H9 (cell line): ENCODE data around the gene ADAMTSL3. TPM values are rescaled to one million over a fixed set of nuclear protein-coding genes. Genes with fewer than 3 reads are reported as not detected.

Experiments used
- DNase-seq: peaks from one replicate; pipeline ENCODE4 v3.0.0-alpha.2; 2017
- H2AFZ ChIP-seq: one replicate; pipeline ENCODE4 v1.6.1; 2013; ENCODE audit warnings: mild to moderate bottlenecking, low read length, control low read depth, moderate library complexity
- H2AK5ac ChIP-seq: 2 replicates; pipeline ENCODE4 v1.6.1; 2013; ENCODE audit warnings: low read length, control low read depth, mixed read lengths; ENCODE audit not compliant: insufficient read length
- H2BK120ac ChIP-seq: one replicate; pipeline ENCODE4 v1.6.1; 2013; ENCODE audit warnings: low read depth, mild to moderate bottlenecking, low read length, control low read depth, inconsistent platforms; ENCODE audit not compliant: poor library complexity, severe bottlenecking
- H2BK12ac ChIP-seq: 2 replicates; pipeline ENCODE4 v1.6.1; 2013; ENCODE audit warnings: low read length, control low read depth, mixed read lengths, low read depth; ENCODE audit not compliant: insufficient read length
- H2BK15ac ChIP-seq: 2 replicates; pipeline ENCODE4 v1.6.1; 2013; ENCODE audit warnings: low read depth, low read length, control low read depth
- H2BK20ac ChIP-seq: one replicate; pipeline ENCODE4 v1.6.1; 2013; ENCODE audit warnings: low read depth, mild to moderate bottlenecking, low read length, control low read depth, inconsistent platforms; ENCODE audit not compliant: poor library complexity, severe bottlenecking
- H2BK5ac ChIP-seq: 2 replicates; pipeline ENCODE4 v1.6.1; 2013; ENCODE audit warnings: low read length, control low read depth, mixed read lengths; ENCODE audit not compliant: insufficient read length
- H3K14ac ChIP-seq: 2 replicates; pipeline ENCODE4 v1.6.1; 2013; ENCODE audit warnings: low read length, control low read depth; ENCODE audit not compliant: insufficient read depth
- H3K18ac ChIP-seq: 2 replicates; pipeline ENCODE4 v1.6.1; 2013; ENCODE audit warnings: low read depth, mild to moderate bottlenecking, mixed read lengths, low read length, control low read depth; ENCODE audit not compliant: insufficient read length
- H3K23ac ChIP-seq: 2 replicates; pipeline ENCODE4 v1.6.1; 2013; ENCODE audit warnings: low read length, control low read depth, mixed read lengths, low read depth; ENCODE audit not compliant: insufficient read length
- H3K23me2 ChIP-seq: 2 replicates; pipeline ENCODE4 v1.6.1; 2013; ENCODE audit warnings: low read depth, mild to moderate bottlenecking, mixed read lengths, low read length, control low read depth; ENCODE audit not compliant: insufficient read length, poor library complexity, severe bottlenecking
- H3K27ac ChIP-seq: 2 replicates; pipeline ENCODE4 v1.5.1; 2013; ENCODE audit warnings: low read length, control low read depth, mixed read lengths, low read depth; ENCODE audit not compliant: insufficient read length
- H3K27me3 ChIP-seq: 2 replicates; pipeline ENCODE4 v1.6.1; 2013; ENCODE audit warnings: low read length, control low read depth, inconsistent platforms; ENCODE audit not compliant: insufficient read depth
- H3K4ac ChIP-seq: 2 replicates; pipeline ENCODE4 v1.6.1; 2013; ENCODE audit warnings: low read depth, mild to moderate bottlenecking, control low read depth, inconsistent platforms, low read length, moderate library complexity
- H3K4me1 ChIP-seq: 2 replicates; pipeline ENCODE4 v1.6.1; 2013; ENCODE audit warnings: low read length, control low read depth, inconsistent platforms; ENCODE audit not compliant: insufficient read depth
- H3K4me2 ChIP-seq: 2 replicates; pipeline ENCODE4 v1.6.1; 2013; ENCODE audit warnings: low read length, control low read depth, mixed read lengths; ENCODE audit not compliant: insufficient read length, insufficient read depth
- H3K56ac ChIP-seq: 2 replicates; pipeline ENCODE4 v1.6.1; 2013; ENCODE audit warnings: low read depth, mild to moderate bottlenecking, mixed read lengths, low read length, control low read depth; ENCODE audit not compliant: insufficient read length
- H3K79me1 ChIP-seq: 2 replicates; pipeline ENCODE4 v1.6.1; 2013; ENCODE audit warnings: low read depth, mild to moderate bottlenecking, moderate library complexity, low read length, control low read depth, inconsistent platforms; ENCODE audit not compliant: insufficient read depth, poor library complexity, severe bottlenecking
- H3K79me2 ChIP-seq: 2 replicates; pipeline ENCODE4 v1.6.1; 2013; ENCODE audit warnings: low read length, control low read depth, inconsistent platforms; ENCODE audit not compliant: insufficient read depth
- H3K9ac ChIP-seq: 2 replicates; pipeline ENCODE4 v1.6.1; 2013; ENCODE audit warnings: low read length, control low read depth, mixed read lengths; ENCODE audit not compliant: insufficient read length; ENCODE audit errors: extremely low read depth
- H3K9me3 ChIP-seq: one replicate; pipeline ENCODE4 v1.6.1; 2013; ENCODE audit warnings: low read depth, low read length, inconsistent platforms; ENCODE audit not compliant: control insufficient read depth
- H3T11ph ChIP-seq: one replicate; pipeline ENCODE4 v1.6.1; 2013; ENCODE audit warnings: mild to moderate bottlenecking, low read length, control low read depth, inconsistent platforms
- H4K20me1 ChIP-seq: one replicate; pipeline ENCODE4 v1.6.1; 2013; ENCODE audit not compliant: control insufficient read depth, insufficient read length, insufficient read depth
- H4K5ac ChIP-seq: 2 replicates; pipeline ENCODE4 v1.6.1; 2013; ENCODE audit warnings: low read depth, mild to moderate bottlenecking, mixed read lengths, low read length, control low read depth; ENCODE audit not compliant: insufficient read length
- H4K8ac ChIP-seq: replicated peaks from 2 replicates; pipeline ENCODE4 v1.6.1; 2013; ENCODE audit warnings: low read length, control low read depth, mixed read lengths, low read depth; ENCODE audit not compliant: insufficient read length
- H4K91ac ChIP-seq: 2 replicates; pipeline ENCODE4 v1.6.1; 2013; ENCODE audit warnings: low read depth, mild to moderate bottlenecking, moderate library complexity, mixed read lengths, low read length, control low read depth; ENCODE audit not compliant: insufficient read length
- H3K27ac Mint-ChIP-seq, 3 experiments: 2 replicates in 2 of 3; 3 replicates in 1 of 3; pipeline ENCODE4 v1.8.0; 2020 to 2021; ENCODE audit warnings: mixed read lengths in 3 of 3, mild to moderate bottlenecking in 1 of 3, moderate library complexity in 1 of 3
- H3K27me3 Mint-ChIP-seq: 2 replicates; pipeline ENCODE4 v1.8.0; 2021; ENCODE audit warnings: low read depth, mild to moderate bottlenecking, moderate library complexity, mixed read lengths
- H3K36me3 Mint-ChIP-seq, 3 experiments: 2 replicates in 2 of 3; 3 replicates in 1 of 3; pipeline ENCODE4 v1.8.0; 2020 to 2021; ENCODE audit warnings: low read depth in 3 of 3, mixed read lengths in 3 of 3; ENCODE audit not compliant: insufficient read depth in 1 of 3
- H3K4me1 Mint-ChIP-seq, 2 experiments: 2 replicates each; pipeline ENCODE4 v1.8.0; 2020; ENCODE audit warnings: mixed read lengths in 2 of 2
- H3K4me3 Mint-ChIP-seq, 2 experiments: 2 replicates in 1 of 2; 3 replicates in 1 of 2; pipeline ENCODE4 v1.8.0; 2020 to 2021; ENCODE audit warnings: mild to moderate bottlenecking in 2 of 2, mixed read lengths in 2 of 2, moderate library complexity in 1 of 2
- H3K9me3 Mint-ChIP-seq, 2 experiments: 2 replicates in 1 of 2; 3 replicates in 1 of 2; pipeline ENCODE4 v1.8.0; 2020; ENCODE audit warnings: mild to moderate bottlenecking in 2 of 2, mixed read lengths in 2 of 2, moderate library complexity in 1 of 2
- WGBS: extraction: QIAGEN DNeasy Blood & Tissue Kit; methylation state at CpG from one replicate; pipeline ENCODE4 v1.1.7; 2013; ENCODE audit warnings: missing lambda C conversion rate, low lambda C conversion rate, mixed read lengths; ENCODE audit not compliant: insufficient read length; ENCODE audit errors: extremely low coverage; 5-methylcytosine and 5-hydroxymethylcytosine counted together
- total RNA-seq: library from RNA; stranded (reverse); gene quantifications from 2 replicates; pipeline ENCODE4 v1.2.1, GENCODE V29; 2021
- TF ChIP-seq, protein P1 (sequence below): fragments of 200-600 bp; sonication (generic); conservative IDR thresholded peaks from 3 replicates; pipeline ENCODE4 v1.8.0; 2021; ENCODE audit warnings: antibody characterized with exemption, mild to moderate bottlenecking

The ADAMTSL3 gene
- total RNA-seq, 1 experiment from 2014 or later: 0.39 TPM

DNA sequence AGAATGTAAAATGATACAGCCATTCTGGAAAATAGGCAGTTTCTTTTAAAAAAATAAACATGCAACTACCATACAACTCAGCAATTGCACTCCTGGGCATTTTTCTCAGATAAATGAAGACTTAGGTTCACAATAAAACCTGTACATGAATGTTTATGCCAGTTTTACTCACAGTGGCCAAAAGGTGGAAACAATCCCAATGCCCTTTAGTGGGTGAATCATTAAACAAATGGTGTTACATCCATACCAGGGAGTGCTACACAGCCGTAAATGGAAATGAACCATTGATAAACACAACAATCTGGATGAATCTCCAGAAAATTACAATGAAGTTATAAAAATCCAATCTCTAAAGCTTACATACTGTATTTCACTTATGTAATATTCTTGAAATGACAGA, 140.3 kb downstream of the ADAMTSL3 start:
- H3K18ac ChIP-seq: no peak overlapping the region
- no peak overlapping the region for H3K9ac ChIP-seq
- no peak overlapping the region for H3K14ac ChIP-seq
- Mint-ChIP-seq H3K27me3 (peaks cover 1% of the 10 kb centered on the region; the same call in 1 of the 2 replicates), H3K27ac (no peak overlapping the region), H3K4me1 (no peaks in the 10 kb centered on the region), H3K9me3 (no peaks in the 10 kb centered on the region), H3K4me3 (no peak overlapping the region), H3K36me3 (no peaks in the 10 kb centered on the region)
- H3K4me1 ChIP-seq: no peaks in the 10 kb centered on the region
- no peak overlapping the region for H2BK5ac ChIP-seq
- H3K27me3 ChIP-seq: no peaks in the 10 kb centered on the region
- H2BK120ac ChIP-seq: no peak overlapping the region
- no peak overlapping the region for H2BK15ac ChIP-seq
- no peak overlapping the region for H3K23ac ChIP-seq
- no peak overlapping the region for H4K5ac ChIP-seq
- H3K9me3 ChIP-seq: no peaks in the 10 kb centered on the region
- no peak overlapping the region for H2AK5ac ChIP-seq
- no peaks in the 10 kb centered on the region for H3K79me2 ChIP-seq
- no peak for DNase-seq
- no peaks in the 10 kb centered on the region for H3K23me2 ChIP-seq
- H3T11ph ChIP-seq: no peak overlapping the region
- H3K4ac ChIP-seq: no peak overlapping the region
- no peak overlapping the region for H4K8ac ChIP-seq
- no peak overlapping the region for H3K4me2 ChIP-seq
- no peak overlapping the region for H2BK12ac ChIP-seq
- no peak overlapping the region for H2BK20ac ChIP-seq
- TF ChIP-seq, protein P1, sequence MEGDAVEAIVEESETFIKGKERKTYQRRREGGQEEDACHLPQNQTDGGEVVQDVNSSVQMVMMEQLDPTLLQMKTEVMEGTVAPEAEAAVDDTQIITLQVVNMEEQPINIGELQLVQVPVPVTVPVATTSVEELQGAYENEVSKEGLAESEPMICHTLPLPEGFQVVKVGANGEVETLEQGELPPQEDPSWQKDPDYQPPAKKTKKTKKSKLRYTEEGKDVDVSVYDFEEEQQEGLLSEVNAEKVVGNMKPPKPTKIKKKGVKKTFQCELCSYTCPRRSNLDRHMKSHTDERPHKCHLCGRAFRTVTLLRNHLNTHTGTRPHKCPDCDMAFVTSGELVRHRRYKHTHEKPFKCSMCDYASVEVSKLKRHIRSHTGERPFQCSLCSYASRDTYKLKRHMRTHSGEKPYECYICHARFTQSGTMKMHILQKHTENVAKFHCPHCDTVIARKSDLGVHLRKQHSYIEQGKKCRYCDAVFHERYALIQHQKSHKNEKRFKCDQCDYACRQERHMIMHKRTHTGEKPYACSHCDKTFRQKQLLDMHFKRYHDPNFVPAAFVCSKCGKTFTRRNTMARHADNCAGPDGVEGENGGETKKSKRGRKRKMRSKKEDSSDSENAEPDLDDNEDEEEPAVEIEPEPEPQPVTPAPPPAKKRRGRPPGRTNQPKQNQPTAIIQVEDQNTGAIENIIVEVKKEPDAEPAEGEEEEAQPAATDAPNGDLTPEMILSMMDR: no peak
- no peak overlapping the region for H3K56ac ChIP-seq
- no CpG with 5 or more reads among the region's 1 CpG for WGBS
- H3K79me1 ChIP-seq: no peaks in the 10 kb centered on the region
- H2AFZ ChIP-seq: no peak overlapping the region
- no peaks in the 10 kb centered on the region for H4K20me1 ChIP-seq
- H4K91ac ChIP-seq: no peak overlapping the region
- H3K27ac ChIP-seq: no peak overlapping the region
